Parathyroid adenoma (tissue), 2 donors: ENCODE data around the gene NSD1.

ENCODE experiments used
- H2AFZ ChIP-seq: fragments of 300-600 bp; sonication (generic); one replicate; pipeline ENCODE4 v1.7.0; 2017; ENCODE audit warnings: antibody characterized with exemption, mild to moderate bottlenecking
- H3K27ac ChIP-seq: fragments of 300-600 bp; sonication (generic); one replicate; pipeline ENCODE4 v1.7.0; 2017
- H3K27me3 ChIP-seq: fragments of 300-600 bp; sonication (generic); one replicate; pipeline ENCODE4 v1.7.0; 2017; ENCODE audit warnings: low read length; ENCODE audit not compliant: control insufficient read depth, insufficient read depth
- H3K36me3 ChIP-seq: fragments of 300-600 bp; sonication (generic); one replicate; pipeline ENCODE4 v1.7.0; 2017; ENCODE audit warnings: low read length; ENCODE audit not compliant: control insufficient read depth, insufficient read depth
- H3K4me1 ChIP-seq: fragments of 300-600 bp; sonication (generic); one replicate; pipeline ENCODE4 v1.7.0; 2017; ENCODE audit warnings: control low read depth
- H3K4me2 ChIP-seq: fragments of 300-600 bp; sonication (generic); one replicate; pipeline ENCODE4 v1.7.0; 2017; ENCODE audit warnings: low read length
- H3K4me3 ChIP-seq: fragments of 300-600 bp; sonication (generic); one replicate; pipeline ENCODE4 v1.7.0; 2017; ENCODE audit warnings: low read depth, low read length
- H3K79me2 ChIP-seq: fragments of 300-600 bp; sonication (generic); one replicate; pipeline ENCODE4 v1.7.0; 2017; ENCODE audit warnings: control low read depth
- H3K9ac ChIP-seq: fragments of 300-600 bp; sonication (generic); one replicate; pipeline ENCODE4 v1.7.0; 2017; ENCODE audit warnings: mild to moderate bottlenecking
- H3K9me3 ChIP-seq: fragments of 300-600 bp; sonication (generic); one replicate; pipeline ENCODE4 v1.7.0; 2017; ENCODE audit warnings: low read length; ENCODE audit not compliant: control insufficient read depth
- CTCF ChIP-seq: fragments of 300-600 bp; sonication (generic); IDR thresholded peaks from one replicate; pipeline ENCODE4 v1.7.0; 2017; ENCODE audit warnings: antibody characterized with exemption, mild to moderate bottlenecking
- donor health status: primary hyperparathyroidism.

NSD1 gene

GRCh38 chr5:177131352-177132135, 2.0 kb upstream of the NSD1 start:
- Histone ChIP-seq H3K9ac (no peak overlapping the region), H3K4me1 (peaks cover 16% of the 10 kb centered on the region), H3K79me2 (no peaks in the 10 kb centered on the region), H3K9me3 (no peaks in the 10 kb centered on the region), H2AFZ (no peak overlapping the region), H3K27me3 (no peaks in the 10 kb centered on the region), H3K4me2 (no peak overlapping the region), H3K27ac (no peak overlapping the region), H3K36me3 (no peaks in the 10 kb centered on the region), H3K4me3 (no peak overlapping the region)
- no peak for TF ChIP-seq CTCF

- Histone ChIP-seq H3K4me2 (peak overlapping the region; percentile 59), H3K36me3 (no peaks in the 10 kb centered on the region), H3K27me3 (no peaks in the 10 kb centered on the region), H3K4me1 (peaks cover 16% of the 10 kb centered on the region), H3K4me3 (peak overlapping the region; percentile 41), H3K9me3 (no peaks in the 10 kb centered on the region), H2AFZ (peak overlapping the region; percentile 99), H3K27ac (peak overlapping the region; percentile 78), H3K9ac (no peak overlapping the region), H3K79me2 (no peaks in the 10 kb centered on the region)
- TF ChIP-seq CTCF: no peak
Observed at GRCh38 chr5:177132136-177133095, 1.2 kb upstream of the NSD1 start.

GRCh38 chr5:177133853-177134696, 502 bp downstream of the NSD1 start:
- Histone ChIP-seq H3K9me3 (no peaks in the 10 kb centered on the region), H3K4me1 (peaks cover 16% of the 10 kb centered on the region)

More at GRCh38 chr5:177133853-177134696, 502 bp downstream of the NSD1 start:
- peaks cover 15% of the 10 kb centered on the region for H3K79me2 ChIP-seq
- TF ChIP-seq CTCF: no peak
- peak overlapping the region; percentile 79 for H3K27ac ChIP-seq
- H3K4me3 ChIP-seq: peak overlapping the region; percentile 70
- H2AFZ ChIP-seq: peak overlapping the region; percentile 97
- H3K27me3 ChIP-seq: no peaks in the 10 kb centered on the region
- no peaks in the 10 kb centered on the region for H3K36me3 ChIP-seq
- peak overlapping the region; percentile 94 for H3K9ac ChIP-seq
- peak overlapping the region; percentile 95 for H3K4me2 ChIP-seq
